Lung (tissue), 12 donors: ENCODE measurements around the gene NPHP4. TPM values are rescaled to one million over a fixed set of nuclear protein-coding genes. Genes with fewer than 3 reads are reported as not detected.
A peak's percentile ranks its signal among the peaks of the same experiment; 100 is the strongest.

Experiments
- ATAC-seq: fragments of 200-7000 bp; cut with Tn5 transposase; one replicate; pipeline ENCODE4 v1.9.1; 2020; ENCODE audit warnings: moderate number of reproducible peaks; ENCODE audit not compliant: insufficient read depth, low FRiP score
- DNase-seq, 3 donors: peaks; one replicate each; pipeline ENCODE4 v3.0.0-alpha.2; 2013 to 2017
- H3K27ac ChIP-seq, 2 donors: one replicate each; pipeline ENCODE4 v1.5.1; 2013; ENCODE audit warnings: mild to moderate bottlenecking in 2 of 2, moderate library complexity in 2 of 2, control low read depth in 1 of 2, inconsistent platforms in 1 of 2, low read depth in 1 of 2, low read length in 1 of 2
- H3K27me3 ChIP-seq, 3 donors: one replicate each; pipeline ENCODE4 v1.5.1; 2013; ENCODE audit warnings: low read length in 2 of 3; ENCODE audit not compliant: control insufficient read depth in 3 of 3, insufficient read depth in 3 of 3
- H3K36me3 ChIP-seq, 4 donors: one replicate each; pipeline ENCODE4 v1.5.1; 2013; ENCODE audit warnings: low read length in 4 of 4, mild to moderate bottlenecking in 1 of 4, moderate library complexity in 1 of 4; ENCODE audit not compliant: control insufficient read depth in 4 of 4, insufficient read depth in 4 of 4
- H3K4me1 ChIP-seq, 5 donors: one replicate each; pipeline ENCODE4 v1.5.1; 2013; ENCODE audit warnings: low read length in 5 of 5, mild to moderate bottlenecking in 2 of 5, moderate library complexity in 1 of 5; ENCODE audit not compliant: control insufficient read depth in 5 of 5, insufficient read depth in 5 of 5
- H3K4me3 ChIP-seq: one replicate; pipeline ENCODE4 v1.5.1; 2013; ENCODE audit warnings: mild to moderate bottlenecking, control low read depth, moderate library complexity
- H3K9ac ChIP-seq, 2 donors: one replicate each; pipeline ENCODE4 v1.5.1; 2013; ENCODE audit warnings: low read length in 2 of 2, control low read depth in 1 of 2; ENCODE audit not compliant: insufficient read depth in 1 of 2
- H3K9me3 ChIP-seq, 4 donors: one replicate each; pipeline ENCODE4 v1.5.1; 2013; ENCODE audit warnings: low read length in 3 of 4, mild to moderate bottlenecking in 1 of 4, moderate library complexity in 1 of 4; ENCODE audit not compliant: control insufficient read depth in 4 of 4, insufficient read depth in 3 of 4
- CTCF ChIP-seq: IDR thresholded peaks from 2 replicates; pipeline ENCODE4 v1.5.1; 2012; ENCODE audit warnings: mild to moderate bottlenecking; ENCODE audit errors: control extremely low read depth, extremely low read depth
- WGBS, 2 donors: extraction: QIAGEN DNeasy Blood & Tissue Kit; methylation state at CpG; one replicate each; pipeline ENCODE4 v1.1.7; 2013; 5-methylcytosine and 5-hydroxymethylcytosine counted together
- polyA plus RNA-seq, 2 donors: library from polyadenylated mRNA; stranded (reverse); fragments of 200-250 nt; gene quantifications; one replicate each; pipeline ENCODE4 v1.2.1, GENCODE V29; 2013
- total RNA-seq, 2 donors: library from RNA; depleted of rRNA in 1 of 2; stranded (reverse); fragments of >200 nt in 1 of 2; gene quantifications; one replicate each; pipeline ENCODE4 v1.2.1, GENCODE V29; 2014 to 2021
- donor health status: control.
- donor health status: control.
- donor health status: Bipolar disorder and iron deficiency.
- donor health status: healthy.
- donor health status: DM: yes; HTN: yes; CAD: no.

NPHP4 gene
- total and polyA plus RNA-seq, 4 donors: 6.0 to 23.3 (median 11.1) TPM

DNA sequence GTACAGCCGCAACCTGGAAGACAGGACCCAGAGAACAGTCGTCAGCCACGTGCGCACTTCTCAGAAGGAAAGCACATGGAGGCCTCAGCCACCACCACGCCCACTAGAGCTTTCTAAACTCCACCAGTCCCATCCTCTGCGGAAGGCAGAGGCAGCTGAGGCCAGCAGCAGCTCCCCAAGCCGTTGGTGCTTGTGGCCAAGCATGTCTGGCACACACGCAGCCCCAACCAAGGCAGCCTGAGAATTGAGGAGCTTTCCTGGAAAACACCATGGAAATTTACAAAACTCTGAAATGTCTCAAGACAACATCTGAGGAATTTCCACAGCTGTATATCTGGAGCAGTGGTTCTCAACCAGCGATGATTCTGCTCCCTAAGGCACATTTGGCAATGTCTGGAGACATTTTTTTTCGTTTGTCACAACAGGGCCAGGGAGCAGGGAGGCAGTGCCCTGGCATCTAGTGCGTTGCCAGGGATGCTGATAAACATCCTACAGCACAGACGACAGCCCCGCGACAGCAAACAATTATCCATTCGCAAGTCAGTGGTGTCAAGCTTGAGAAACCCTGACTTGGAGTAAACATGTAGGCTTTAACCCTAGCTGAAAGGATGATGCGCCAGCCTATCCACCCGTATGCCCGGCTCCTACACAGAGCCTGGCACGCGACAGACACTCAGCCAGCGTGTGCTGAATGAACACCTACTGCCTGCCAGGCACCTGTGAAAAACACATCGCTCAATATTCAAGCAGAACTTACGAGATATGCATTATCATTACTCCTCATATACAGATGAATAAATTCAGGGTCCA, 24.7 kb downstream of the NPHP4 start:
- H3K4me1 ChIP-seq: no peaks in the 10 kb centered on the region
- H3K9ac ChIP-seq: no peak overlapping the region
- no peak overlapping the region for H3K4me3 ChIP-seq
- H3K27me3 ChIP-seq: no peaks in the 10 kb centered on the region
- no peaks in the 10 kb centered on the region for H3K9me3 ChIP-seq
- DNase-seq: no peak
- WGBS, 2 donors: 91 to 92% methylated on average over 23 of the region's 23 CpGs
- no peak overlapping the region for H3K27ac ChIP-seq
- peak; percentile 11 for ATAC-seq
- H3K36me3 ChIP-seq: peaks cover 0 to 24% (median 6%) of the 10 kb centered on the region in 4 donors
- no peak for TF ChIP-seq CTCF

- Histone ChIP-seq H3K4me1 (no peaks in the 10 kb centered on the region), H3K27me3 (no peaks in the 10 kb centered on the region), H3K9ac (no peak overlapping the region), H3K4me3 (no peak overlapping the region), H3K36me3 (peaks cover 0 to 25% (median 6%) of the 10 kb centered on the region in 4 donors), H3K27ac (no peak overlapping the region), H3K9me3 (no peaks in the 10 kb centered on the region)
- 89 to 92% methylated on average over 17 of the region's 17 CpGs for WGBS, 2 donors
- no peak for DNase-seq
- no peak for ATAC-seq
- no peak for TF ChIP-seq CTCF
Observed at GRCh38 chr1:5966543-5967205, 25.6 kb downstream of the NPHP4 start.

DNA sequence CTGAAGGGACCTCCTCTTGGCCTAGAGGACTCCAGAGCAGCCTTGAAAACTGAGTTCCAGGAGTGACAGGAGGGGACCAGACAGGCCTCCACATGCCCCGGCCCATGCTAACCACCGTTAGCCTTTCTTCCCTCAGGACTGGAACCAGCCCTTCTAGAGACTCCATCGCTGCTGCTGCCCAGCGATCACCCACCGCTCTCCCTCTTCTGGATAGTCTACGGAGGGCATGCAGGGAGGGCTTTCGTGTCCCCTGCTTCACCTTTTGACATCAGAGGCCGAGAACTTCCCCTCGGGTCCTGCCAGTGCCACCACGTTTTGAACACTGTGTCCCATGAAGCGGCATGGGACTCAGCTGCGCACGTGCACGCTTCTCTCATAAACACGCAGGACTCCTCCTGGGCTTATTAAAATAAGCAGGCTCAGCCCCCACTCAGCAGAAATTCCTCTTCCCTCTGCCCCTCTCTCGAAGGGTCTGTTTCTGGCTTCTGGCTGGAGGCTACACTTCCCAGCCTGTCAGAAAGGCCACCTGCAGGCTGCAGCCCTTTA, 26.6 kb downstream of the NPHP4 start:
- no peaks in the 10 kb centered on the region for H3K27me3 ChIP-seq
- H3K4me1 ChIP-seq: no peaks in the 10 kb centered on the region
- DNase-seq: no peak
- H3K27ac ChIP-seq: no peak overlapping the region
- no peaks in the 10 kb centered on the region for H3K9me3 ChIP-seq
- H3K9ac ChIP-seq: no peak overlapping the region
- no peak overlapping the region for H3K4me3 ChIP-seq
- H3K36me3 ChIP-seq: peaks cover 0 to 28% (median 7%) of the 10 kb centered on the region in 4 donors
- no peak for ATAC-seq
- 93 to 96% methylated on average over 16 of the region's 16 CpGs for WGBS, 2 donors
- TF ChIP-seq CTCF: no peak
